HG03460 (cell line): Measurements from ENCODE around the gene CAMKV.

Source experiments
- ATAC-seq: cut with Tn5 transposase; IDR thresholded peaks from one replicate; pipeline ENCODE4 v1.9.1; 2021; ENCODE audit not compliant: unreplicated experiment

CAMKV gene

DNA sequence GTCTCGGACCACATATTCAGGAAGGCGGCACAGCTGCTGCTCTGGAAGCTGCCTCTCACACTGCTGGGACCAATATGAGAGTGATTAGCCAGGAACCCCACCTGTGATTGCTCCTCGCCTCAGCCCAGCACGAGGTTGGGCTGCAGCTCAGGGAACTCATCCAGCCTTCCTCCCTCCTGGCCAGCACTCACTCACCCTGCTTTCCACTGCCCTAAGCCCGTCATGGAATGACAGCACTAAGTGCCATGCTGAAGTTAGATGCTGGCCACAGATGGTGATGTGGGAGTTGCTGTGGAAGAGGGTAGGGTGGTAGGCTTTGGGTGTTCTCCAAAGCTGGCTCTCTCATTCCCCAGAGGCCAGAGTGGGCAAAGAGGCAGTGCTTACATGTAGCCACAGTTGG is 26.6 kb upstream of the CAMKV start:
- ATAC-seq: no peak

DNA sequence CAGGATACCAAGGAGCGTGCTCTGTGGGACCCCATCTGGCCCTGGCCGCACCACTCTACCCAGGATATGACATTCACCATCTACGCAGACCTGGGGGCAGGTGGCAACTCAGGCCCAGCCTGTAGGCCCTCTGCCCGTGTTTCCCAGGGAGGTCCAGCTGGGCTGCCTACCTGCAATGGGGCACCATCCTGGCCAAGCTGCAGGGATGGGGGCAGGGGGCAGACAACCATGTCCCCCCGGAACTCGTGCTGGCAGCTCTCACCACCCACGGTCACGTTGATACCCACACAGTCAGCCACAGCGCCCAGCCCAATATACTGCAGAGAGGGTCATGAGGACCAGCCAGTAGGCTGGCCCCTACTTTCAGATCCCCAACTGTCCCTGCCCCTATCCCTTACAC is 26.1 kb upstream of the CAMKV start:
- ATAC-seq: no peak

DNA sequence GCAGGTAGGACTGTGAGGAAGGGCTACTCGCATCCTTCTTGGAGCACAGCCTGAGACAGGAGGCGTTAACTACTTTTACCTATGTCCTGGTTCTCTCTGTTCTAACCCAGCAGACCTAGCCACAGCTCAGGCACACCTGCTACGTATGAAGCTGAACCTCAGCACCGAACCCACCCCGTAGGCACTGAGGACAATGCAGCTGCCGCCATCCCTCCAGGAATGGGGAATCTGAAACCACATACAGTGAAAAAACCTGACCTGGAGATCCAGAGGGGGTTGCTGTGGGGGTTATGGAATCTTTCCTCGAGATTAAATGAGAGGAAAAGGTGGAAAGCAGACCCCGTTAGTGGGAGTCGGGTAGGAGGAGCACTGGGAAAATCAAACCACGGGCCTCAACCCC is 19.6 kb upstream of the CAMKV start:
- no peak for ATAC-seq

DNA sequence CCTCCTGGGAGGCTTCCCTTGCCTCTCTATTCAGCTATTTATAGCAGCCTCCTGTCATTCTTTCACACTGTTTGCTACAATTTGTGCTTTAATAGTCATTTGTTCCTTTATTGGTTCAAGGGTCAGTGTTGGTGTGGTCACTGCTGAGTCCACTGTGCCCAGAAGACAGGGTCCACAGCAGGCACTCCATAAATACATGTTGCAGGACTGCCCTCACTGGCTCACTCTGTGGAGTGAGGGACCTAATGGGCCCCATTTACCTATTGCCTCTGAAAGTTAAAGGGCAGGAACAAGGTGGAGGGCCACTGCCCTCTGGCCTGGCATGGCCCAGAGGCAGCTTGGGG is 17.2 kb upstream of the CAMKV start:
- ATAC-seq: no peak

DNA sequence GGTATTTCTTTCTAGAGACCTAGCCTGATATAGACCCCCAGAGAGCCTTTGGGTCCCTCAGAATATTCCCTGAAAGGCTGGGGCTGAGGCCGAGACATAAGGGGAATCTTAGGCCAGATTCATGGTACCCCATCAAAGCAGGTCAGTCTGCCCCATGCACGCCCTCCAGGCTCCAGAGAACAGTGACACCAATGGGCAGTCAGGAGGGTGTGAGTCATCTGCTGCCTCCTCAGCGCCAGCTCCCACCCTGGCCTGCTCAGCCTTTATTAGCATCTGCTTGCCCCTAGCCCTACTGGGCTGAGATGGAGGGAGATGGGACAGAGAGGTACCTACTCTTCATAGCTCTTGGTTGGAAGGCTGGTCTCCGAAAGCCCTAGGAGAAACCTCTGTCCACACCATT is 14.3 kb upstream of the CAMKV start:
- ATAC-seq: no peak

DNA sequence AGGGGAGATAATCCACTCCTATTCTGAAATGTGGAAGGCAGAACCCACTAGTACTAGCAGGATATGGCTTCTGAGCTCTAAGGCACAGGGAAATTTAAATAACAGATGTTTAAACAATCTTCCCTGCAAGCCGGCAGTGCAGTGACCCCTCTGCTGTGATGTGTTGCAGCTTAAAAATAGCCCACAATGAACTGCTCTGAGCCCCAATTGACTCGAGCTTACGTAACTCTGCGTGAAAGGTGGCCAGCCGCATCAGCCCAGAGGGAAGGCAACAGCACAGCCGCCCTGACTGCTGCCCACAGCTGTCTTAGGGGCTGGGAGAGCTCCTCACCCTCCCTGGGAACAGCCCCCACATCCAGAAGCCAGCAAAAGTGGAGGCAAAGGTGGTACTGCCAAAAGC is 12.5 kb upstream of the CAMKV start:
- no peak for ATAC-seq

DNA sequence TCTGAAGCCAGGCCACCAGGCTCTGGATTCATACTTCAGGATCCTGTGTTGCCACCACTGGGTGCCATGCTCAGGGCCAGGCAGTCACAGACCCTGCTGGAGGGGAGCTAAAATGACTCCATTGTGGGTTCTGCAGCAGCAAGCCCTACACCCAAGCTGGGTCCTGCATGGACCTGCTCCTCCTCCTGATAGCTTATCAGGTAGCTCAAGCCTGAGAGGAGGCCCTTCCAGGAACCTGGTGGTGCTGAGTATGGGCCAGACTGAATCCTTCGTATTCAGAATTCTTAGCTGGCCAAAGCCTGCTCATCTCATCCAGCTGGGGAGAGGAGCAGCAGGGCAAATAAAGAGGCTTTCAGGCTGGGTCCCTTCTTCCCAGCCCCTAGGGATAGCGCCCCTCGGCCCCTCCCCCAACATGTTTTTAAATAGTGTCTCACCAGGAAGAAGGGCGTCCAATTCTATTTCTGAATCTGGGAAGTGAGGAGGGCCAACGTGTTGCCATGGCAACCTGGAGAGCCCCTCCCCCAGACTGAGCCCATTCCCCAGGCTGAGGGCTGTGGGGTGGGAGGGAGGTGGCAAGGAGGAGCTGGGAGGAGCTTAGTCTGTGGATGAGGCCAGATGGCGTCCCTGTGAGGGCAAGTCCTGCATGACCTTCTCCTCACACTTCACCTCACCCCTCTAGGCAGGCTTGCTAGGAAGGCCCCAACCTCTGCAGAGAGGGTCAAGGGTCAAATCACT is 11.0 kb upstream of the CAMKV start:
- no peak for ATAC-seq

DNA sequence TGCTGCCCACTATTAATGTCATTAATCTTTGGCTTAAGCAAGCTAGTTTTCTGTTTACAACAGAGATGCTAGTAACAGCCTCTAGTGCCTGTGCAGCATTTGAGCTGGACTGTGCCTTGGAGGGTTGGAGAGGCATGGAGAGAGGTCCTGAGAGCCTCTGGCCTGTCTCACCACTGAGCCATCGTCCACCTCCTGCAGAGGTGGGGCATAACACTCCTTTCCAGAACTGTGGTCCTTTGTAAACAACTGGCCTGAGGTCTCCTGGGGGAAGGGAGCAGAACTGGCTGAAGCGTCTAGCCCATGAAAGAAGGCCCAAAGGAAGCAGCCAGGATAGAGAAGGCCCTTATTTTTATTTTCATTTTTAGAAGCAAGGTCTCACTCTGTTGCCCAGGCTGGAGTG is 10.0 kb upstream of the CAMKV start:
- ATAC-seq: no peak

DNA sequence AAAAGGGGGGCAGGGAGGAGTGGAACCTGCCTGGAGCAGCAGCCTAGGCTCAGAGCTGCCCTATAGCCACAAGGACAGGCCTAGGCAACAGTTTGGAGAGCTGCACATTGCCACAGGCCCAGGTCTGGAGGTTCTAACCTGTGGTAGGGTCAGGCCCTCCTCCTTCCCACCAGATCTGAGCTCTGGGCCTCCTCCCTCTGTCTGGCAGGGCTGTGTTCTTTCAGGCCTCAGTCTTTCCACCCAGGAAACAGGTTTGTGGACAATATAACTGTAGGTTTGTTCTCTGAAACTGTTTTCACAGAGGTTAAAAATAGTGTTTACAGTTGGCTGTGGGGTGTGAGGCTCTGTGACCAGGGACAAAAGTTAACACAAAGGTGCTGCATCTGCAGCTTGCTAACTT is 9.0 kb upstream of the CAMKV start:
- ATAC-seq: no peak

DNA sequence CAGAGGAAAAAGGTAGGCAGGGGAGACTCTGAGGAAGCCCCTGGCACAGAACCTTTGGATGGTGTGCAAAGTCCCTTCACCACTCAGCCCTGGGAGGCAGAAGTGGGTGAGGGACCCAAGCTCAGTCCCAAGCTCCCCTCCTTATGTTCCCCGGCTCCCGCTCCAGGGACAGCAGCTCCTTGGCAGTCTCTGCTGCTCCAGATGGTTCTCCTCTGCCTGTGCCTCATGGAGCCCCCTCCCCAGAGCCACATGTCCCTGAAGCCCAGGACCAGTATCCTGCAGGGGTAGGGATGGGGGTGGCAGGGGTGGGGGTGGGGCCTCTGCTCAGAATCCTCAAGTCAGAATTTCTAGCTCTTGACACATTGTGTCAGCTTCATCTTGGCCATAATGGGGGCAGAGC is 8.0 kb upstream of the CAMKV start:
- ATAC-seq: no peak

DNA sequence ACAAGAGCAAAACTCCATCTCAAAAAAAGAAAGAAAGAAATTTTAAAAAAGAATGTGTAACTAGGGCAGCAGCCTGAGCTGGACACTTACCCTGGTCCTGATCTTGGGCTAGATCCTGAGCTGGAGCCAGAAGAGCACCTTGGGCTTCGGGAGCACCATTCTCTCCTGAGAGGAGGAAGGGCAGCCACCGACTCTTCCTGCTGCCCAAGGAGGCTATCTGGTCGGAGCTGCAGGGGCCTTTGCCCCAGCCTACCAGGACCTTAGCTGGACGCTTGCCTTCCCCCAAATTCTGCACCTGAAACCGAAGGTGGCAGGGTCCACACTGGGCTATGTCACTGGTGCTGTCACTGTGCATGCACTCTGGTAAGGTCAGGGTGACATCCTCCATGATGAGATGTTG is 6.9 kb upstream of the CAMKV start:
- ATAC-seq: no peak

DNA sequence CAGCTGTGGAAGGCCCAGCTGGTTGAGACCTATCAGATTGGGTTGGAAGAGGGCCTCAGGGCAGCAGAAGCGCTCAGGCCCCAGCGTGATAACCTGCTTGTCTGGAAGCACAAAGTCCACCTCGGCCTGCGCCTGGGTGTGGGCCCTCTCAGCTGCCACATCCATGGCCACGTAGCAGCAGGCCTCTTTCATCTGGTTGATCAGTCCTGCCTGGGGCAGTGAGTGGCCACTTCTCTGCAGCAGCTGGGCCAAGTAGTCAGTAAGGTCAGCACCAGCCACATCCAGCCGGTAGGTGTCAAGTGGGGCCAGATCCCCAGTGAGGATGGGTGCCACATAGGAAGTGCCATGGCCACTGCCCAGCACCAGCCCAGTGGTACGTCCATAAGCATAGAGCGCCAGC is 3.9 kb upstream of the CAMKV start:
- ATAC-seq: no peak

DNA sequence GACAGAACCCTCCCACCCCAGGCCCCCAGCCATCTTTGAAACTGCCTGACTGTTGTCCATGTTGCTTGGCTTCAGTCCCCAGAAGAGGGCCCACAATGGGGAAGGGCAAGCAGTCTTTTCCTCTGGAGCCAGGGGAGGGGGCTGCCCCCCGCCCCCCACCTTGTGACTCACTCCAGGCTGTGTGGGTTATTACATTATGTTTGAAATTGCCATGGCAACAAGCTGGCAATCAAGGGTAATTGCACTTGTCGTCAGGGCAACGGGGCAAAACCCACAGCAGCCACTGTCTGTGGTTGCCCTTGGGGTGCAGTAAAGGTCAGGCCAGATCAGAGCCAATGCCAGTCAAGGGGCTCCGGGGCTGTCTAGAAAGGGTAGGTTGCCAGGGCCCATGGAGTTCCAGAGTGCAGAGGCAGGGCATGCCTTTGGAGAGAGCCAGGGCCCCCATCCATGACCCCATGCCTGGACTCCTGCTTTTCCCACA is 3.1 kb upstream of the CAMKV start:
- no peak for ATAC-seq

DNA sequence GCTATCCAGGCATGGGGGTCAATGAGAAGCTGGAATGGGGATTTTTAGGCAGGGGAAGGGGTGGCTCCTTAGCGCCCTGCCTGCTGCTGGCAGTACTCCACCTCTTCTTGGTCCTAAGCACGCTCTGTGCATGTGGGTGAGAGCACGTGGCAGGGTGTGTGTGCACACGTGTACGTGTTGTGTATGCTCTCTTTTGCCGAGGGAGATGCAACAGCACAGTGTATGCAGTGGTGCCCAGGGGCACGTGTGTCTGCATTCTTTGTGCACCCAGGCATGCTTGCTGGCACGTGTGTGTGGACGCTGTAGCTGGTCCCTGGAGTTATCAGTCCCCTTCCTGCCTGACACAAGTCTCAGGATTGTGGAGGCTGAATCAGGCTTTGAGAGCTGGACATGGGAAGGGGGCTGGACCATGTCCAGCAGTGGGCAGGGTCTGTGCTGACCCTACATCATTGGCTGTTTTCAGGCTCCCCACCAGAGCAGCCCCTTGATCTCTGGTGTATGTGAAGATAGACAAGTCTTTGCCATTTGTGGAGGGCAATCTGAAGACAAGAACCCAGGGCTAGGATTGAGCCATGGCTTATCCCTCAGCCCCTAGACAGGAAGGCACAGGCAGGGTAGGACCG is 1.9 kb upstream of the CAMKV start:
- ATAC-seq: no peak

DNA sequence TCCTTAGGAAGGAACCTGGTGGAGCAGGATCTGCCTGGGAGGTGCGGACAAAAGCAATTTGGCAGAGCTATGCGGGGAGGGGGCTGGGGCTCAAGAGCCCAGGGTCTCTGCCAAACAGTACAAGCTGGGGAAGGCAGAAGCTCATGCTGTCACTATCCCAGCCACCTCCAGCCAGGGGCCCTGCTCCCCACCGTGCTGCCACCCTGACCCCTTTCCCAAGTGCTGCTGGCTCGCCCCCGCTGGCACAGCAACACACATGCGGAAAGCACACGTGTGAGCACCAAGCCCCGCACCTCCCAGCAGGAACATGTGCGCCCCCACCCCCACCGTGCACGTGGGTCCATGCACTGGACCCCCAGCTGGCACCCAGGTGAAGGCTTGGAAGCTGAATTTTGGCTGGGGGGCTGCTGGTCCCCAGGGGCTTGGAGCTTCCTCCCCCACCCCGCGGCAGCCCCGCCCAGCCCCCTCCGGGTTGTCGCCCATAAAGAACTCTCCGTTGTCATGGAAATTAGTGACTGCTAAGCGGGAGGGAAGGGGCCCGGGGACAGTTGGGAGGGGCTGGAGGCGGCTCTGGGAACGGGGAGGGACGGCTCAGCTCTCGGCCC is 742 bp downstream of the CAMKV start:
- no peak for ATAC-seq

DNA sequence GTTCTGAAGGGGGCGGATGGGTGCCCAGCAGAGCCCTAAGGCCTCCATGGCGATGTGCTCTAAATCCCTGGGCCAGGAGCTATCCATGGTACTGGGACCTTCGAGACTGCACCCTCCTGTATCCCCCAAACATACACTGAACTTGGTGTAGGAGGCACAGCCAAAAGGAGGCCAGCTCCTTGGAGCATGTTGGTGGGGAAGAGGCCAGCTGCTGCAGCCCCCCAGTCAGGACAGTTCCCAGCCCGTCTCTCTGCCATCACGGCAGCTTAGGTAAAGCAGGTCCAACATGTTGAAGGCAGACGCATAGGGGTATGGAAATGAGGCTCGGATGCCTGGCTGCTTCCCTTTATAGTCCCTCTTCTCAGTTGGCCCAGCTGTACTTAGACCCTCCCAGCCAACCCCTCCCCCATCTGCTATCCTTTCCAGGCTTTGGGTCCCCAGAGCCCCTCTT is 1.8 kb downstream of the CAMKV start:
- ATAC-seq: no peak

DNA sequence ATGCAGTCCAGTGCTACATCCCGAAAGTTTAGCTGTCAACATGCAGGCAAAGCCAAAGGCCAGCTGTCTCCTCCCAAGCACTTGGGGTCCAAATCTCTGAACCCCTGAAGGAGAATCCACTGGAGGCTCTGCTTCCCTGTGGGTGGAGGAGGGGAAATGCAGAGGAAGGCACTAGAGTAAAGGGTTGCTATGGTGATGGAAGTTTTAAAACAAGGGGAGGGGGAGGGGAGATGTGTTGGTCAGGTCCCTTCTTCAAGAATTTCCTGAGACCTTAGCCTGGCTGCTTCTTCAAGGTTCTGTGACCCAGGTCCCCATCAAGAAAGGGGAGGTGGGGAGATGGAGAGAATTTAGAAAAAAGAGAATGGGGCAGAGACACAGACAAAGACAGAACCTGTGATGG is 2.3 kb downstream of the CAMKV start:
- no peak for ATAC-seq

DNA sequence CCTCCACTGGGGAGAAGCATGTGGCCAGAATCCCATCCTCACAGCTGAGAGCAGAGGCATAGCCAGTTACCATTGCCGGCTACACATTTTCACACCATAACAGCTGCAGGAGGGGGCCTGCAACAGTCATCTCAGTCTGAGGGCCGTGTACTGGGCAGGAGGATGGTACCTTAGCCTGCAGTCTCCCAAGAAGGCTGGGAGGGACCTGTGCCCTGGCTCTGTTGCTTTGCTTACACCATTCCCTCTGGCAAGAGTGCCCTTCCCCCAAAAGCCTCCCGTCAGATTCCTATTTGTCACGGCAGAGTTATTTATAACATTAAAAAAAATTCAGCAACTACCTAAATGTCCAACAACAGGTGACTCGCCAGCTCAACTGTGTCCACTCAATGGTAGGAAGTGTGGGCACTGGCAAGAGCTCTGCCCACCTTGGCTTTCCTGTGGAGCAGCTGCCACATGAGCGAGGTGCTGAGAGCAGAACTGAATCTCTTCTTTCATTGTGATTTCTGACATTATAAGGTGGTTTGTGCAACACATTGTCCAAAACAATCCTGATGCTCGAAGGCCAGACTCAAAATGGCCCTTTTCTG is 4.4 kb downstream of the CAMKV start:
- no peak for ATAC-seq

DNA sequence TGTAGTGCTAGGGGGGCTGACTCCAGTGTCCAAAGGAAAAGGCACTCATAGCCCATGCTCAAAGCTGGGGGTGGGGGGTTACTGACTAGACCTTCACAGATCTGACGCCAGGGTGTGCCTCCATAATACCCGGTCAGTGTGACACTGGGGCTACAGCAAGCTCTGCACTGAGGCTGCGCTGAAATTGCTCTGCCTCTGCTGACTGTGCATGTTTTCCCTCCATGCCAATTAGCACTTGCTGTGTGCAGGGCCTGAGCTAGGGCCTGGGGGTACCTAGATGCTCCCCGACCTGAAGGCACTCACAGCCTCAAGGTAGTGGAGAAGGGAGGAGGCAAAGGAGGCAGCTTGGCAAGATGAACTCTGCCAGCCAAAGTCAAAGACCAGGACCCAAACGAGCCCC is 5.2 kb downstream of the CAMKV start:
- no peak for ATAC-seq

DNA sequence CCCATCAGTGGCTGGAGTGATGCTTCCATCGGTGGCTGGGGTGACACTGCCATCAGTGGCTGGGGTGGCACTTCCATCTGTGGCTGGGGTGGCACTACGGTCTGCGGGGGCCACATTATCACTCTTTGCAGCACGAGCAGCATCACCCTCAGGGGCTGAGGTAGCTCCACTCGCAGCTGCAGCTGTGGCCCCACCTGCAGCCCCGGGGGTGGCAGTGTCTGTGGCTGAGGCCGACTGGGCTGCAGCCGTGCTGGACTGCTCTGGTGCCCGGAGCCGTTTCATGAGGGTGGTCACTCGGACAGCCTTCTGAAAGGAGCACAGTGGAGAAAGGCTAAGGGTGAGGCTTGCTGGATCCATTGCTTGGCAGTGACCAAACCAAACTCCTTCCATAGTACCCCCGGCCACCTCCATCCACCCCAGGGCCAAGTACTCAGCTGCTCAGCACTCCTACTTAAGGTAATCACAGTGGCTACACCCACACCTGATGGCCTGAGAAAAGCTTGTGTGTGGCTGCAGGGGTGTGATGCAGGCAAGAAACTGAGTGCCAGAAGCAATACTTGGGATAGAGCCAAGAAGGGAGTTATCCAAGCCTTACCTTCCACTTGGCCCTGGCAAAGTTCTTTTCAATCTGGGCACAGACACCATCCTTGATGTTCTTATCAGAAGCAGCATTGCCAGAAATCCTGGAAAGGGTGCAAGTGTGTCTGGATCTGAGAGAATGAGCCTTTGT is 10.0 kb downstream of the CAMKV start:
- no peak for ATAC-seq

DNA sequence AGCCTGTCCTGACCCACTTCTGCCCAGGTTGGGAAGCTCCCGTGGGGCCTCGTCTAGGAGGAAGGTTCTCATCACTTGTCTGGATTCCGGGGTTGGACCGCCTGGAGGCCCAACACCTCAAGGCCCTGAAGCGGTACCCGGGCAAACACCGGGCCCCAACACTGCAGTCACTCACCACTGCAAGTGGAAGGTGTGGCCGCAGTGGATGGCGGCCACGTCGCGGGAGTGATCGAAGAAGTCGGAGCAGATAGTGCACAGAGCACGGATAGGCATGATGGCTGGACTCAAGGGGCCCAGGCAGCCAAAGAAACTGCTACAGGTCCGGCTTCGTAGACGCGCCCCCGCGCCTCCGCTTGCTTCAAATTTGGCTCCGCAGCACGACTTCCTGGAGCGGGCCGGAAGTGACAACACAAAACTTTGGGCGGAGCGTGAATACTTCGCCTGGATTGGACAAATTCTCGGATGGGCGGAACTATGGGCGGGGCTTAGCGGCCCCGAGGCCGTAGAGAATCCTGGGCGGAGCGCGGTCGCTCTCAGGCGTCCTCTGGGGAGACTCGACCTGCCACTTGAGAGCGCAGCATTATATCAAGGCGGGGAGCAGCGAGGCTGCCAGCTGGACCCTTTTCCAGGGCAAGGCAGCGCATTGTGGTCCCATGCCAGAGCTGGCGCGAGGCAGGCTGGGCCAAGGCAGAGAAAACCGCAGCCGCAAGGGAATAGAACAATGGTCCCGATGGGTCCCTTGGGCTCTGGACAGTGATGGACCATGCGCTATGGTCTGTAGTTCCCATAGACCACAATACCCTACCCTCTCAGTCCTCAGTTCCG is 13.3 kb downstream of the CAMKV start, which contains the start of gene TRAIP:
TRAIP (minus strand) TSS at position 384 of the 825 bp plus-strand sequence; CDS start at position 273, 111 bp downstream.
- ATAC-seq: peak; percentile 96
